ENCODE measurements around the gene RAPGEF6. TPM values are rescaled to one million over a fixed set of nuclear protein-coding genes. Genes with fewer than 3 reads are reported as not detected.
A peak's percentile ranks its signal among the peaks of the same experiment; 100 is the strongest.

RAPGEF6 gene
- total RNA-seq, 2 donors from 2014 or later: 19.2 to 24.0 TPM

DNA sequence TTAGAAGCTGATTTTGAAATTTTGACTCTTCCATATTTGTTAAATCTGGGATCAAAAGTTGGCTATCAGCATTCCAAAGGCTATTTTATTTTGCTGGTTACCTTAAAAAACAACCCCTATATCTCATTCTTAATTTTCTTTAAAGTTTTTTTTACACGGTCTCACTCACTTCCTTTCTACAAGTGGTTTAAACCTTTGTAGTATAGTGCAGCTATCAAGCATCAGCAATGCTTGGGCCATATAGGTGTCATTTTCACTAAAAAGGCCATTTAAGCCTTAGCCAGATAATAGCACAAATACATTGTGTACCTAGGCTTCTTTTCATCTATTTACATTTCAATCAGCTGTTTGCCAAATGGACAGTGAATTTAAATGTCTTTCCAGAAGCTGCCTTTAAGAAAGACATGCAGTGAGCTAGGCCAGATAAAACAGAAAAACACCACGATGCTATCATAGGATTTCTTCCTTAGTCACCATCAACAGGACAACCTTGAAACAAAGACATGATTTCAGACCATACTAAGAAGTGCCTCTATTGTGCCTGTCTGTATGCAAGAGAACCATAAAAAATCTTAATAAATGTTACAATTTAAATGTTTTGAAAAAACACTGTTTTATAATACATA lies 104.2 kb downstream of the RAPGEF6 start:
- Mint-ChIP-seq H3K4me1 (peaks cover 10% of the 10 kb centered on the region), H3K27ac (no peak overlapping the region), H3K9me3 (no peaks in the 10 kb centered on the region), H3K27me3 (ENCODE audit: insufficient read depth) (no peaks in the 10 kb centered on the region), H3K4me3 (no peak overlapping the region), H3K36me3 (ENCODE audit: low read depth) (no peaks in the 10 kb centered on the region)
- no peak overlapping the region for H3K9ac ChIP-seq (ENCODE audit: extremely low read depth, low read length, poor library complexity, severe bottlenecking)
- peaks cover 7% of the 10 kb centered on the region for H3K4me1 ChIP-seq (ENCODE audit: control insufficient read depth, insufficient read depth, low read length)
- H3K36me3 ChIP-seq (ENCODE audit: control insufficient read depth, insufficient read depth, low read length): peaks cover 4% of the 10 kb centered on the region
- TF ChIP-seq, protein P1, sequence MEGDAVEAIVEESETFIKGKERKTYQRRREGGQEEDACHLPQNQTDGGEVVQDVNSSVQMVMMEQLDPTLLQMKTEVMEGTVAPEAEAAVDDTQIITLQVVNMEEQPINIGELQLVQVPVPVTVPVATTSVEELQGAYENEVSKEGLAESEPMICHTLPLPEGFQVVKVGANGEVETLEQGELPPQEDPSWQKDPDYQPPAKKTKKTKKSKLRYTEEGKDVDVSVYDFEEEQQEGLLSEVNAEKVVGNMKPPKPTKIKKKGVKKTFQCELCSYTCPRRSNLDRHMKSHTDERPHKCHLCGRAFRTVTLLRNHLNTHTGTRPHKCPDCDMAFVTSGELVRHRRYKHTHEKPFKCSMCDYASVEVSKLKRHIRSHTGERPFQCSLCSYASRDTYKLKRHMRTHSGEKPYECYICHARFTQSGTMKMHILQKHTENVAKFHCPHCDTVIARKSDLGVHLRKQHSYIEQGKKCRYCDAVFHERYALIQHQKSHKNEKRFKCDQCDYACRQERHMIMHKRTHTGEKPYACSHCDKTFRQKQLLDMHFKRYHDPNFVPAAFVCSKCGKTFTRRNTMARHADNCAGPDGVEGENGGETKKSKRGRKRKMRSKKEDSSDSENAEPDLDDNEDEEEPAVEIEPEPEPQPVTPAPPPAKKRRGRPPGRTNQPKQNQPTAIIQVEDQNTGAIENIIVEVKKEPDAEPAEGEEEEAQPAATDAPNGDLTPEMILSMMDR (conservative IDR thresholded peaks at IDR 0.05): no peak
- DNase-seq: no peak
- no peak overlapping the region for H3K27ac ChIP-seq (ENCODE audit: low read depth, low read length)
- H3K27me3 ChIP-seq (ENCODE audit: control insufficient read depth, insufficient read depth, low read length, poor library complexity, severe bottlenecking): no peaks in the 10 kb centered on the region
- no peaks in the 10 kb centered on the region for H3K9me3 ChIP-seq (ENCODE audit: control insufficient read depth, low read length)
- WGBS, 2 experiments (ENCODE audit: insufficient coverage in 1 of 2, insufficient read length in 1 of 2): 86 to 100% methylated on average over 1 to 2 of the region's 2 CpGs
- no peak overlapping the region for H3K4me3 ChIP-seq (ENCODE audit: low read length)

- H3K27ac Mint-ChIP-seq: peak overlapping the region; percentile 9
- peaks cover 15% of the 10 kb centered on the region for H3K4me1 Mint-ChIP-seq
- no peak overlapping the region for H3K27ac ChIP-seq (ENCODE audit: low read depth, low read length)
- H3K9ac ChIP-seq (ENCODE audit: extremely low read depth, low read length, poor library complexity, severe bottlenecking): no peak overlapping the region
- peaks cover 4% of the 10 kb centered on the region for H3K36me3 ChIP-seq (ENCODE audit: control insufficient read depth, insufficient read depth, low read length)
- peaks cover 7% of the 10 kb centered on the region for H3K4me1 ChIP-seq (ENCODE audit: control insufficient read depth, insufficient read depth, low read length)
- no peaks in the 10 kb centered on the region for H3K27me3 Mint-ChIP-seq (ENCODE audit: insufficient read depth)
- no peaks in the 10 kb centered on the region for H3K27me3 ChIP-seq (ENCODE audit: control insufficient read depth, insufficient read depth, low read length, poor library complexity, severe bottlenecking)
- no peak for DNase-seq
- H3K9me3 Mint-ChIP-seq: no peaks in the 10 kb centered on the region
- no peaks in the 10 kb centered on the region for H3K9me3 ChIP-seq (ENCODE audit: control insufficient read depth, low read length)
- H3K4me3 Mint-ChIP-seq: no peak overlapping the region
- H3K4me3 ChIP-seq (ENCODE audit: low read length): no peak overlapping the region
- no peaks in the 10 kb centered on the region for H3K36me3 Mint-ChIP-seq (ENCODE audit: low read depth)
- TF ChIP-seq, protein P1 (conservative IDR thresholded peaks at IDR 0.05): no peak
Observed at GRCh38 chr5:131528682-131529081, 106.3 kb downstream of the RAPGEF6 start.

- no peaks in the 10 kb centered on the region for H3K36me3 Mint-ChIP-seq (ENCODE audit: low read depth)
- no peak overlapping the region for H3K27ac Mint-ChIP-seq
- 75 to 100% methylated on average over 1 of the region's 1 CpG for WGBS, 2 experiments (ENCODE audit: insufficient coverage in 1 of 2, insufficient read length in 1 of 2)
- Histone ChIP-seq H3K27ac (ENCODE audit: low read depth, low read length) (no peak overlapping the region), H3K27me3 (ENCODE audit: control insufficient read depth, insufficient read depth, low read length, poor library complexity, severe bottlenecking) (no peaks in the 10 kb centered on the region), H3K9me3 (ENCODE audit: control insufficient read depth, low read length) (no peaks in the 10 kb centered on the region), H3K9ac (ENCODE audit: extremely low read depth, low read length, poor library complexity, severe bottlenecking) (no peak overlapping the region), H3K4me3 (ENCODE audit: low read length) (no peak overlapping the region), H3K36me3 (ENCODE audit: control insufficient read depth, insufficient read depth, low read length) (peaks cover 4% of the 10 kb centered on the region), H3K4me1 (ENCODE audit: control insufficient read depth, insufficient read depth, low read length) (peaks cover 3% of the 10 kb centered on the region)
- no peaks in the 10 kb centered on the region for H3K27me3 Mint-ChIP-seq (ENCODE audit: insufficient read depth)
- H3K9me3 Mint-ChIP-seq: no peaks in the 10 kb centered on the region
- TF ChIP-seq, protein P1 (conservative IDR thresholded peaks at IDR 0.05): no peak
- peaks cover 16% of the 10 kb centered on the region for H3K4me1 Mint-ChIP-seq
- no peak overlapping the region for H3K4me3 Mint-ChIP-seq
- no peak for DNase-seq
Observed at GRCh38 chr5:131525805-131526204, 109.2 kb downstream of the RAPGEF6 start.

All from endodermal cell (in vitro differentiated cells).